ENCODE results near the gene SGTB. TPM values are rescaled to one million over a fixed set of nuclear protein-coding genes. Genes with fewer than 3 reads are reported as not detected.

SGTB gene
- total RNA-seq, 1 experiment from 2014 or later: 19.1 TPM

DNA sequence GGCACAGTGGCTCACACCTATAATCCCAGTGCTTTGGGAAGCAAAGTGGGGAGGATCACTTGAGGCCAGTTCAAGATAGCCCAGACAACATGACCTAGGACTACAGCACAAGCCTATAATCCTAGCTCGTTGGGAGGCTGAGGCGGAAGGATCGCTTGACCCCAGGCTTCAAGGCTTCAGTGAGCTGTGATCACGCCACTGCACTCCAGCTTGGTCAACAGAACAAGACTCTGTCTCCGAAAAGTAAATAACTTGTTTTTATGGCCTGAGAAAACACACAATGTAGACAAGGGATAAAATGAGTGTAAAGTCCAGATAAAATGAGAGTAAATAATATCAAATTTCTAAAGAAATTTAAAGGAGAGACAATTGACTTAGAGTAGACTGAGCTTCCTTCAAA lies 70.8 kb downstream of the SGTB start:
- TF ChIP-seq EZH2 (IDR thresholded peaks at IDR 0.05; ENCODE audit: borderline replicate concordance, low read depth, low read length, poor library complexity, severe bottlenecking): no peak
- TF ChIP-seq, protein P1, sequence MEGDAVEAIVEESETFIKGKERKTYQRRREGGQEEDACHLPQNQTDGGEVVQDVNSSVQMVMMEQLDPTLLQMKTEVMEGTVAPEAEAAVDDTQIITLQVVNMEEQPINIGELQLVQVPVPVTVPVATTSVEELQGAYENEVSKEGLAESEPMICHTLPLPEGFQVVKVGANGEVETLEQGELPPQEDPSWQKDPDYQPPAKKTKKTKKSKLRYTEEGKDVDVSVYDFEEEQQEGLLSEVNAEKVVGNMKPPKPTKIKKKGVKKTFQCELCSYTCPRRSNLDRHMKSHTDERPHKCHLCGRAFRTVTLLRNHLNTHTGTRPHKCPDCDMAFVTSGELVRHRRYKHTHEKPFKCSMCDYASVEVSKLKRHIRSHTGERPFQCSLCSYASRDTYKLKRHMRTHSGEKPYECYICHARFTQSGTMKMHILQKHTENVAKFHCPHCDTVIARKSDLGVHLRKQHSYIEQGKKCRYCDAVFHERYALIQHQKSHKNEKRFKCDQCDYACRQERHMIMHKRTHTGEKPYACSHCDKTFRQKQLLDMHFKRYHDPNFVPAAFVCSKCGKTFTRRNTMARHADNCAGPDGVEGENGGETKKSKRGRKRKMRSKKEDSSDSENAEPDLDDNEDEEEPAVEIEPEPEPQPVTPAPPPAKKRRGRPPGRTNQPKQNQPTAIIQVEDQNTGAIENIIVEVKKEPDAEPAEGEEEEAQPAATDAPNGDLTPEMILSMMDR (conservative IDR thresholded peaks at IDR 0.05; ENCODE audit: low read depth, low read length): no peak
- POLR2A ChIA-PET (ENCODE audit: low non-redundant PET): no interaction called here
- Histone ChIP-seq H3K27me3 (replicated peaks; ENCODE audit: insufficient read depth, low read depth, low read length, poor library complexity) (no peaks in the 10 kb centered on the region), H3K27ac (ENCODE audit: low read depth, low read length, poor library complexity, severe bottlenecking) (no peak overlapping the region), H3K36me3 (ENCODE audit: insufficient read depth, low read length, poor library complexity, severe bottlenecking) (peaks cover 12% of the 10 kb centered on the region), H3K9me3 (ENCODE audit: low read depth, low read length, poor library complexity, severe bottlenecking) (no peaks in the 10 kb centered on the region), H3K4me1 (ENCODE audit: insufficient read depth, low read length, poor library complexity, severe bottlenecking) (no peaks in the 10 kb centered on the region), H3K4me3 (ENCODE audit: low read depth, low read length, poor library complexity, severe bottlenecking) (no peak overlapping the region)
- intact Hi-C loops (cut with micrococcal nuclease; ENCODE audit: unreplicated experiment): no loop called here
- CTCF ChIA-PET: no interaction called here
- BruUV-seq (replicated peaks): no TSS peak
- DNase-seq (ENCODE audit: low spot score): no peak

DNA sequence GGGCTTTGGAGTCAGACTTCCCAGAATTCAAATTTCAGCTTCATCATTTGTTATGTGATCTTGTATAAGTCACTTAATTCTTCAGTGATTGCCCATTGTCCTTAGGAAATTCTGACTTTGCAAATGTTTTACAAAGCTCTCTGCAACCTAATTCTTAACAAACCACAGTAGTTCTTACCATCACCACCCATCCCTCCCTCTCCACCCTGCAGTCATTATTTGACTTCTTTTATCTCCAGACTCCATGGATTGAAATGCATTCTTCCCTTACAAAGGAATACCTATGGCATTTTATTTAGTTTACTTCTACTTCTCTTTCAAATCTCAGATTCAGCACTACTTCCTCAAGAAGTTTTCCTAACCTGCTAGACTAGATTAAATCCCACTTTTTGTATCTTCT lies 74.0 kb downstream of the SGTB start:
- Histone ChIP-seq H3K9me3 (ENCODE audit: low read depth, low read length, poor library complexity, severe bottlenecking) (no peaks in the 10 kb centered on the region), H3K27ac (ENCODE audit: low read depth, low read length, poor library complexity, severe bottlenecking) (no peak overlapping the region), H3K36me3 (ENCODE audit: insufficient read depth, low read length, poor library complexity, severe bottlenecking) (peaks cover 12% of the 10 kb centered on the region), H3K27me3 (replicated peaks; ENCODE audit: insufficient read depth, low read depth, low read length, poor library complexity) (no peaks in the 10 kb centered on the region), H3K4me1 (ENCODE audit: insufficient read depth, low read length, poor library complexity, severe bottlenecking) (no peaks in the 10 kb centered on the region), H3K4me3 (ENCODE audit: low read depth, low read length, poor library complexity, severe bottlenecking) (no peak overlapping the region)
- TF ChIP-seq, protein P1 (conservative IDR thresholded peaks at IDR 0.05; ENCODE audit: low read depth, low read length): no peak
- no peak for TF ChIP-seq EZH2 (IDR thresholded peaks at IDR 0.05; ENCODE audit: borderline replicate concordance, low read depth, low read length, poor library complexity, severe bottlenecking)
- BruUV-seq (replicated peaks): no TSS peak
- DNase-seq (ENCODE audit: low spot score): no peak
- ChIA-PET CTCF (no interaction called here), POLR2A (ENCODE audit: low non-redundant PET) (no interaction called here)
- intact Hi-C loops (cut with micrococcal nuclease; ENCODE audit: unreplicated experiment): no loop called here

DNA sequence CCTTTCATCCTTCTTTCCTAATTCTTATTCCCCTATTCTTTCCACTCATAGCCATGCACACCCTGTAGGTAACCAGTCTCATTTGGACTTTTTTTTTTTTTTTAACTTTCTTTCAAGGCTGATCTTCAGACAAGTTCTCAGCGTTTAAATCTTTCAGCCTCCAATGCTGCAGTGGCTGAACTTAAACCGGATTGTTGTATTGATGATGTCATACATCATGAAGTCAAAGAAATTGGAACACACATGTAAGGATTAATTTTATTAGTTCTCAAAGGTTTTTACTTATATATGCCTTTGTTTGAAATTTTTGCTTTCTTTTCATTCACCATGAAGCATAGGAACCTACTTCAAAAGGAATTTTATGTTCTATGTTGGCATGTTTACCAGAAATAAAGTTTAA lies 75.0 kb downstream of the SGTB start:
- no TSS peak for BruUV-seq (replicated peaks)
- POLR2A ChIA-PET (ENCODE audit: low non-redundant PET): no interaction called here
- no peak overlapping the region for H3K4me3 ChIP-seq (ENCODE audit: low read depth, low read length, poor library complexity, severe bottlenecking)
- H3K27ac ChIP-seq (ENCODE audit: low read depth, low read length, poor library complexity, severe bottlenecking): no peak overlapping the region
- DNase-seq (ENCODE audit: low spot score): no peak
- CTCF ChIA-PET: no interaction called here
- no peaks in the 10 kb centered on the region for H3K27me3 ChIP-seq (replicated peaks; ENCODE audit: insufficient read depth, low read depth, low read length, poor library complexity)
- intact Hi-C loops (cut with micrococcal nuclease; ENCODE audit: unreplicated experiment): no loop called here
- no peaks in the 10 kb centered on the region for H3K4me1 ChIP-seq (ENCODE audit: insufficient read depth, low read length, poor library complexity, severe bottlenecking)
- no peaks in the 10 kb centered on the region for H3K9me3 ChIP-seq (ENCODE audit: low read depth, low read length, poor library complexity, severe bottlenecking)
- no peak for TF ChIP-seq EZH2 (IDR thresholded peaks at IDR 0.05; ENCODE audit: borderline replicate concordance, low read depth, low read length, poor library complexity, severe bottlenecking)
- TF ChIP-seq, protein P1 (conservative IDR thresholded peaks at IDR 0.05; ENCODE audit: low read depth, low read length): no peak
- H3K36me3 ChIP-seq (ENCODE audit: insufficient read depth, low read length, poor library complexity, severe bottlenecking): peaks cover 9% of the 10 kb centered on the region
